ENCODE measurements around the gene FUS.

GRCh38 chr16:31149894-31150890 lies 29.7 kb upstream of the FUS start, which contains the start of gene PRSS36:
- no peak for TF ChIP-seq POLR2AphosphoS5 (IDR thresholded peaks at IDR 0.05)
- TF ChIP-seq POLR2A (IDR thresholded peaks at IDR 0.05; ENCODE audit: low read depth) = no peak
